PC-3 (cell line): ENCODE data around the gene UBXN11. TPM values are rescaled to one million over a fixed set of nuclear protein-coding genes. Genes with fewer than 3 reads are reported as not detected.

Experiments used
- ATAC-seq: fragments of 200-7000 bp; cut with Tn5 transposase; 2 replicates; pipeline ENCODE4 v1.9.1; 2020; ENCODE audit warnings: mild to moderate bottlenecking, moderate library complexity
- BruUV-seq: library from RNA; stranded (reverse); fragments of 400-500 nt; replicated peaks from 2 replicates; lab custom pipeline; 2021; lab: Mats Ljungman, UMichigan
- CTCF ChIA-PET: fragments of 300-600 bp; sonication (Branson Sonifier 250); formaldehyde crosslinking; loops from one replicate; lab custom pipeline; 2022; ENCODE audit warnings: antibody characterized with exemption; lab: Charles Lee
- POLR2A ChIA-PET: fragments of 300-600 bp; sonication (Branson Sonifier 250); formaldehyde crosslinking; loops from one replicate; lab custom pipeline; 2022; ENCODE audit warnings: antibody characterized with exemption; ENCODE audit not compliant: unreplicated experiment; lab: Charles Lee
- DNase-seq: peaks from one replicate; pipeline ENCODE4 v3.0.0-alpha.2; 2015
- H2AFZ ChIP-seq: fragments of 300-600 bp; sonication (generic); 2 replicates; pipeline ENCODE4 v1.6.0; 2016; ENCODE audit warnings: antibody characterized with exemption, low read length
- H3F3A ChIP-seq: fragments of 300-600 bp; sonication (generic); one replicate; pipeline ENCODE4 v1.6.0; 2017; ENCODE audit warnings: antibody characterized with exemption, low read length, control low read depth, mild to moderate bottlenecking; ENCODE audit not compliant: unreplicated experiment
- H3K27ac ChIP-seq: fragments of 300-600 bp; sonication (generic); 2 replicates; pipeline ENCODE4 v1.5.1; 2016; ENCODE audit warnings: mild to moderate bottlenecking, low read length
- H3K27me3 ChIP-seq: fragments of 300-600 bp; sonication (generic); 2 replicates; pipeline ENCODE4 v1.6.1; 2016; ENCODE audit warnings: low read length, mixed read lengths
- H3K36me3 ChIP-seq: fragments of 300-600 bp; sonication (generic); 2 replicates; pipeline ENCODE4 v1.6.1; 2016; ENCODE audit warnings: low read depth, mixed run types, low read length, mixed read lengths
- H3K4me1 ChIP-seq: fragments of 300-600 bp; sonication (generic); 2 replicates; pipeline ENCODE4 v1.5.1; 2016; ENCODE audit warnings: low read length; ENCODE audit not compliant: insufficient read depth
- H3K4me2 ChIP-seq: fragments of 300-600 bp; sonication (generic); 2 replicates; pipeline ENCODE4 v1.6.0; 2016; ENCODE audit warnings: low read length
- H3K4me3 ChIP-seq: fragments of 300-600 bp; sonication (generic); 2 replicates; pipeline ENCODE4 v1.5.1; 2016; ENCODE audit warnings: mild to moderate bottlenecking, low read length, mixed read lengths
- H3K79me2 ChIP-seq: fragments of 300-600 bp; sonication (generic); 2 replicates; pipeline ENCODE4 v1.6.1; 2017; ENCODE audit warnings: low read length, mixed read lengths
- H3K9ac ChIP-seq: fragments of 300-600 bp; sonication (generic); 2 replicates; pipeline ENCODE4 v1.6.0; 2016; ENCODE audit warnings: mild to moderate bottlenecking, low read length
- H3K9me2 ChIP-seq: fragments of 300-600 bp; sonication (generic); replicated peaks from 2 replicates; pipeline ENCODE4 v1.6.1; 2016; ENCODE audit warnings: mixed run types, low read length, mixed read lengths
- H3K9me3 ChIP-seq: fragments of 300-600 bp; sonication (generic); 2 replicates; pipeline ENCODE4 v1.6.1; 2016; ENCODE audit warnings: low read length, mixed read lengths
- H4K20me1 ChIP-seq: fragments of 300-600 bp; sonication (generic); 2 replicates; pipeline ENCODE4 v1.6.1; 2016; ENCODE audit warnings: low read length, mixed read lengths
- CTCF ChIP-seq: fragments of 300-600 bp; sonication (generic); conservative IDR thresholded peaks from 2 replicates; pipeline ENCODE4 v1.5.1; 2017; ENCODE audit warnings: antibody characterized with exemption, low read depth, mild to moderate bottlenecking, low read length
- EZH2 ChIP-seq: fragments of 300-600 bp; sonication (generic); IDR thresholded peaks from one replicate; pipeline ENCODE4 v1.6.1; 2017; ENCODE audit warnings: antibody characterized with exemption, mild to moderate bottlenecking, low read length; ENCODE audit not compliant: unreplicated experiment
- EZH2phosphoT487 ChIP-seq: fragments of 300-600 bp; sonication (generic); IDR thresholded peaks from 2 replicates; pipeline ENCODE4 v1.6.1; 2018; ENCODE audit warnings: mild to moderate bottlenecking, antibody characterized with exemption, low read length, borderline replicate concordance
- intact Hi-C: fragments of 100-400 bp; cut with micrococcal nuclease; formaldehyde crosslinking; loops from 2 replicates; pipeline ENCODE4 v1.9.0; 2023
- total RNA-seq: library from RNA; depleted of rRNA; stranded (reverse); fragments of >200 nt; gene quantifications from 2 replicates; pipeline ENCODE4 v1.2.3, GENCODE V29; 2014

Gene UBXN11
- total RNA-seq, 1 experiment from 2014 or later = 19.4 TPM

- H3K79me2 ChIP-seq = no peaks in the 10 kb centered on the region
- intact Hi-C loops = no loop called here
- no peak for DNase-seq
- ATAC-seq = no peak
- no peaks in the 10 kb centered on the region for H3K9me3 ChIP-seq
- TF ChIP-seq EZH2 (no peak), CTCF (no peak), EZH2phosphoT487 (no peak)
- no peaks in the 10 kb centered on the region for H3F3A ChIP-seq
- H3K36me3 ChIP-seq = no peaks in the 10 kb centered on the region
- no peaks in the 10 kb centered on the region for H3K27me3 ChIP-seq
- no peaks in the 10 kb centered on the region for H4K20me1 ChIP-seq
- ChIA-PET POLR2A (no interaction called here), CTCF (no interaction called here)
- no peak overlapping the region for H3K4me3 ChIP-seq
- H3K27ac ChIP-seq = no peak overlapping the region
- H2AFZ ChIP-seq = no peak overlapping the region
- BruUV-seq = no TSS peak
- H3K9ac ChIP-seq = no peak overlapping the region
- H3K4me1 ChIP-seq = peaks cover 5% of the 10 kb centered on the region
- no peaks in the 10 kb centered on the region for H3K9me2 ChIP-seq
- H3K4me2 ChIP-seq = no peak overlapping the region
Observed at GRCh38 chr1:26340047-26340481, 33.6 kb upstream of the UBXN11 start.

GRCh38 chr1:26338670-26339069 is 32.2 kb upstream of the UBXN11 start:
- Histone ChIP-seq H4K20me1 (no peaks in the 10 kb centered on the region), H3K27me3 (no peaks in the 10 kb centered on the region), H3K27ac (no peak overlapping the region), H3K79me2 (no peaks in the 10 kb centered on the region), H3K9ac (no peak overlapping the region), H3K4me3 (no peak overlapping the region), H3K9me3 (no peaks in the 10 kb centered on the region), H2AFZ (no peak overlapping the region), H3K4me2 (no peak overlapping the region), H3K36me3 (no peaks in the 10 kb centered on the region), H3F3A (no peaks in the 10 kb centered on the region), H3K4me1 (peaks cover 5% of the 10 kb centered on the region), H3K9me2 (no peaks in the 10 kb centered on the region)
- POLR2A ChIA-PET = no interaction called here
- TF ChIP-seq CTCF (no peak), EZH2phosphoT487 (no peak), EZH2 (no peak)
- no TSS peak for BruUV-seq
- DNase-seq (no peak), ATAC-seq (no peak)
- CTCF ChIA-PET = no interaction called here
- intact Hi-C loops = no loop called here

GRCh38 chr1:26337625-26338024 is 31.2 kb upstream of the UBXN11 start:
- TF ChIP-seq EZH2 = no peak
- TF ChIP-seq CTCF = no peak
- TF ChIP-seq EZH2phosphoT487 = no peak
- no peak overlapping the region for H3K9ac ChIP-seq
- no peaks in the 10 kb centered on the region for H3K79me2 ChIP-seq
- no peaks in the 10 kb centered on the region for H3K9me3 ChIP-seq
- no peak overlapping the region for H3K27ac ChIP-seq
- no peak overlapping the region for H2AFZ ChIP-seq
- no peaks in the 10 kb centered on the region for H4K20me1 ChIP-seq
- no peaks in the 10 kb centered on the region for H3F3A ChIP-seq
- H3K36me3 ChIP-seq = no peaks in the 10 kb centered on the region
- ChIA-PET CTCF (no interaction called here), POLR2A (no interaction called here)
- BruUV-seq = no TSS peak
- no peak overlapping the region for H3K4me3 ChIP-seq
- H3K9me2 ChIP-seq = no peaks in the 10 kb centered on the region
- DNase-seq (no peak), ATAC-seq (no peak)
- no peak overlapping the region for H3K4me2 ChIP-seq
- peaks cover 5% of the 10 kb centered on the region for H3K4me1 ChIP-seq
- intact Hi-C loops = no loop called here
- H3K27me3 ChIP-seq = no peaks in the 10 kb centered on the region
